Measurements from ENCODE around the gene C11orf42.

Gene C11orf42

DNA sequence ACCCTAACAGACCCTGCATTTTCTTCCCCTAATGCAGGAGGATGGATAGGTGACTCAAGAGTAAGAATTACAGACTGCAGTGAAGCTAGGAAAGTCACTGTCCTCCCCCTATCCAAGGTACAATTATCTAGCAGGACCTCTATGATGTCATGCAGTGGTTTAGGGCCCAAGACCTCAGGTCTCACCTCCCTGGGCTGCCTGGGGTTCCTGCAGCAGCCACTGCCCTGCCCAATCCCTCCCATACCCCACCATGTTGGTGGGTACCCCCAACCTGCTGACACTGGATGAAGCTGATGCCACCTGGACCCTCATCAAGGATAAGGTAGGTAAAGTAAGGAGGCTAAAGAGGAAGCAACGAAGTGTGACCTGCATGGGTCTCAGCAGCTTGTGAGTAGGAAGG is at the start of gene C11orf42:
TSS of gene C11orf42 (plus strand) at position 192 of the 400 bp plus-strand sequence. CDS start at position 251, 59 bp downstream.
- no peak for DNase-seq

DNA sequence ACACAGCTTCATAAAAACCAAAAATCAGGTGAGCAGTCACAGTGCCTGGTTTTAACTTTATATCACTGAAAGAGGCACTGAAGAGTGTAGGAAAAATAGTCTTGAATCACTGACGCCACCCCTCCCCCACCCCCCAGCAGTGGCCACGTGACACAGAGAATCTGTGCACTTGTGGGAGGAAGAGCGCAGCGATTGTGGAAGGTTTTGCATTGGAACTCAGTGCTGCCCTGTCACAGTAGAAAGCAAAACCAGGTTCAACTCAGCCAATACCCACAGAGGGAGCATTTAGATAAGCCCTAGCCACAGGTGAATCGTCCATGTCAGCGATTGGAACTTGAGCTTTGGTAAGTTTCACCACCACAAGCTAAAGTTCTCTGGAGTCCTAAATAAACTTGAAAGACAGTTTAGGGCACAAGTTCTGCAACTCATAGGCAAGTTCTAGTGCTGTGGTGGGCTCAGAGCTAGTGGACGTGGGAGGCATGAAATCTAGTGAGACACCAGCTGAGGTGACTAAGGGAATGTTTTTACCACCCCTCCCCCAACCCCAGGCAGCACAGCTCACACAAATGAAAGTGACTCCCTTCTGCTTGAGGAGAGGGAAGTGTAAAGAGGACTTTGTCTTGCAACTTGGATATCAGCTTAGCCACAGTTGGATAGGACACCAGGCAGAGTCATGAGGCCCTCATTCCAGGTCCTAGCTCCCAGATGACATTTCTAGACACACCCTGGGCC is 48.6 kb upstream of the C11orf42 start:
- DNase-seq: no peak

GRCh38 chr11:6170226-6170625 is 35.1 kb upstream of the C11orf42 start, which contains the start of gene OR52B2:
TSS of gene OR52B2 (minus strand) at chr11:6170326. CDS start at chr11:6170326, 0 bp downstream.
- DNase-seq: no peak

DNA sequence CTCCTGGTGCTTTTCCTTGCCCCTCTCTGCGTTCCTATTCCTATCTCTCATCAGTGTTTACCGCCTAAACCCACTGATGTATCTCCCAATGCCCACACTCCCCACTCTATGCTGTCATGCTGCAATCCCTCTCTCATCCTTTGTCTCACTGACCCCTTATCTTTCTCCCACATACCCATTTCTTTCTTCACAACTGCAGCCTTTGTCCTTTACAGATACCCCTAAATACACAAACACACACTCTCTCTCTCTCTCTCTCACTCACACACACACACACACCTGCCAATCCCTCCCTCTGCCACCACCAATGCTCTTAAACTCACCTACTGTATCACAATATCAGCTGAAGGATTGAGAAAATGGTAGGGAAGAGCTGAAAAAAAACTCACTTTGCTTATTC is 29.9 kb upstream of the C11orf42 start:
- no peak for DNase-seq

- no peak for DNase-seq
Observed at GRCh38 chr11:6191742-6192141, 13.6 kb upstream of the C11orf42 start.

DNA sequence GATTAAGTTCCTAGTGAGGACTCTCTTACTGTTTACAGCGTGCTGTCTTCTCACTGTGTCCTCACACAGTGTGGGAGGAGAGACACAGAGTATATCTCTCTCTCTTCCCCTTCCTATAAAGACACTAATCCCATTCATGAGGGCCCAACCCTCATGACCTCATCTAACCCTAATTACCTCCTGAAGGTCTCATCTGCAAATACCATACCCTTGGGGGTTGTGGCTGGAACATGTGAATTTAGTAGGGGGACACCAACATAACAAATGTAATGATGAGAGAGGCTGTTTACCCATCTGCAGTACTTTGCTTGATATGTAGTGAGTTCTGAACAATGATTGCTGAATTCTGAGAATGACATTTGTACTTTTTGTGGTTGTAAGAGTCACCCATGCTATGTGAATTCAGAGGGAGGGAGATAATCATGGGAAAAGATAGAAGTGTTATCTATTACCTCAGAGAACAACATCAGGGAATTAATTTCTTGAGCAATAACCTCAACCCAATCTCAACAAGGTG is 11.2 kb upstream of the C11orf42 start:
- no peak for DNase-seq

GRCh38 chr11:6196396-6196795 is 9.0 kb upstream of the C11orf42 start:
- no peak for DNase-seq

GRCh38 chr11:6197466-6198200 is 7.7 kb upstream of the C11orf42 start:
- no peak for DNase-seq

DNA sequence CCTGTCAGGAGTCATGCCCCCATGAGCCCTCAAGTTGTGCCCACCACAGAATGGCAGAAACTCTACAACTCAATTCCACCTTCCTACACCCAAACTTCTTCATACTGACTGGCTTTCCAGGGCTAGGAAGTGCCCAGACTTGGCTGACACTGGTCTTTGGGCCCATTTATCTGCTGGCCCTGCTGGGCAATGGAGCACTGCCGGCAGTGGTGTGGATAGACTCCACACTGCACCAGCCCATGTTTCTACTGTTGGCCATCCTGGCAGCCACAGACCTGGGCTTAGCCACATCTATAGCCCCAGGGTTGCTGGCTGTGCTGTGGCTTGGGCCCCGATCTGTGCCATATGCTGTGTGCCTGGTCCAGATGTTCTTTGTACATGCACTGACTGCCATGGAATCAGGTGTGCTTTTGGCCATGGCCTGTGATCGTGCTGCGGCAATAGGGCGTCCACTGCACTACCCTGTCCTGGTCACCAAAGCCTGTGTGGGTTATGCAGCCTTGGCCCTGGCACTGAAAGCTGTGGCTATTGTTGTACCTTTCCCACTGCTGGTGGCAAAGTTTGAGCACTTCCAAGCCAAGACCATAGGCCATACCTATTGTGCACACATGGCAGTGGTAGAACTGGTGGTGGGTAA is 6.1 kb upstream of the C11orf42 start, which contains the start of gene OR52W1:
TSS of gene OR52W1 (plus strand) at position 51 of the 637 bp plus-strand sequence. CDS start at position 51, 0 bp downstream.
- no peak for DNase-seq

DNA sequence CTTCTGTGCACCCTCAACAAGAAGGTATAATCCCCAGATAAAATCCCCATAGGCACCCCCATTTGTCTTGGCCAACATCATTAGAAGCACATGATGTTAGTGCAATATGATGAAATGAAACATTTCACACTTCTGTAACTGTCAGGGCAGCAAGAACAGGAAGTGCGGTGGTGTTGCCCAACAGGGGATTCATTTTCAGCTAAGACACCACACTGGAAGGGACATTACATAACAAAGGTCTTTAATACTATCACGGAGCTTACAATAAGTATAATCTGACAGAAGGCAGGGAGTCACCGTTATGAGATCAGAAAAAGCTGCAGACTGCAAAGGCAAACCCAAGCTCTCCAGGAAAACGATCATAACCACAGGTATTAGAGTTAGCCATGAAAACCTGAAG is 4.4 kb upstream of the C11orf42 start:
- peak; percentile 83 for DNase-seq

DNA sequence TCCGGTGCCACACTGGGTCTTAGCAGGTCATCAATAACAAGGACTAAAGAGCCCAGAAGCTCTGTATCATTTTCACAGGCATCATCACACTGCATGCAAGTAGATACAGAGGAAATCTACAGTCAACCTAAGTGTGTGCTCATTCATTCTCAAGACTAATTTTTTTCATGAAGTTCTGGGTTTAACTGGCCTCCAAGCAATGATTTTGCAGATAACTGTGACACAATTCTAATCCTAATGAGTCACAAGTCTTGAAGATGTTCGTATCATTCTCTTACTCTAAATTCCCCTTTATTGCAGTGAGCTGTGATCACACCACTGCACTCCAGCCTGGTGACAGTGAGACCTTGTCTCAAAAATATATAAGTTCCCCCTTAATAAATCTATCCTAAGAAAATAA is 3.9 kb upstream of the C11orf42 start:
- DNase-seq: peak; percentile 50

- DNase-seq: no peak
Observed at GRCh38 chr11:6202041-6202440, 3.3 kb upstream of the C11orf42 start.

DNA sequence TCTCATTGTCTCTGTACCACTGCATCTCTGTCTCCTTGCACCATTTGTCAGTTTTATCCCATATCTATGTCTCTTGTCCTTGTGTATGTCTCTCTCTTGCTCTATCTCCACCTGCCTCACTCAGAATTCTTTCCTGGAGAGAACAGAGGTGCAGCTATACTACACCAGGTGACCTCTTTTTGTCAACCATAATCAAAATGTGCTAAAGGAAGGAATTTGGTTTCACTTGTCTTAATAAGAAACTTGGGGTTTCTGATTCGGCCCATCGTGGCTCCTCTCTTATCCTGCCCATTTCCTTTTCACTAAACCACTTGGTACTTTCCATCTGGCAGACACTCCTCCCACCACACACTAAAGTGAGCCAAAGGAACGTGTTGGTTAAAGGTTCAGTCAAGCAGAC is 2.0 kb upstream of the C11orf42 start:
- DNase-seq: no peak

GRCh38 chr11:6204706-6205105 is 651 bp upstream of the C11orf42 start:
- DNase-seq: peak; percentile 71

- DNase-seq: no peak
Observed at GRCh38 chr11:6206456-6207180, 1.3 kb downstream of the C11orf42 start.

DNA sequence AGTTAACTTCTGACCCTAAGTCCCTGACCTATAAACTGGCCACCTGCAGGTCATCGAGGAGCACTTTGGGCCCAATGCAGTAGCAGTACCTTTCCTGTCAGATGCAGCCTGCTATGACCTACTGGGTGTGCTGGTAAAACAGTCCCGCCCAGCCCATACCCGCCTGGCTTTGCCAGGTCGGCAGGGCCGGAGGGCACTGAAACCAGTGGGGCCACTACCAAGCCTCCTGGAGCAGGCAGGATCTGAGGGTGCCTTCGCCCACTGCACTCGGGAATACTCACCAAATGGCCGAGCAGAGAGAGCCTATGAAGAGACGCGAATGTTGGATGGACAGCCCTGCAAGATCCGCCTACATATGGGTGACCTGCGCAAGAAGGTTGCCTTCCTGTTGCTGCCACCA is 4.4 kb downstream of the C11orf42 start:
- no peak for DNase-seq

- DNase-seq: no peak
Observed at GRCh38 chr11:6210274-6210955, 5.1 kb downstream of the C11orf42 start.

- no peak for DNase-seq
Observed at GRCh38 chr11:6214530-6214929, 9.2 kb downstream of the C11orf42 start.

DNA sequence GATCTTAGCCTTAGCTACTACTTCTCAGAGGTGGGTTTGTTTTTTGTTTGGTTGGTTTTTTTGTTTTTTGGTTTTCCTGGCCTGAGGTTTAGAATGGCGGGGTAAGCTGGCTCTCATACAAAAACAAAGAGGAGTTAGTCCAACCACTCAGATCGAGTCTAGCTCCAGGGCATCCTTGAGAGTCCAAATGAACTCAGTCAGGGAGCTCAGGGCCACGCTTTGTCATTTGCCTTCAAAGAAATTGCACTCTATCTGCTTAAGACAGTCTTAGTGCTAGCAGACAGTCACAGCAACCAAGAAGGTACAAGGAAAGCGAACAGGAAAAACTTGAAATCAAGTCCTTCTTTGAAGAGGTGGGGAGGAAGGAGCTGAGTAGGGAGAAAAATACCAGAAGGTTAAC is 11.1 kb downstream of the C11orf42 start:
- no peak for DNase-seq

DNA sequence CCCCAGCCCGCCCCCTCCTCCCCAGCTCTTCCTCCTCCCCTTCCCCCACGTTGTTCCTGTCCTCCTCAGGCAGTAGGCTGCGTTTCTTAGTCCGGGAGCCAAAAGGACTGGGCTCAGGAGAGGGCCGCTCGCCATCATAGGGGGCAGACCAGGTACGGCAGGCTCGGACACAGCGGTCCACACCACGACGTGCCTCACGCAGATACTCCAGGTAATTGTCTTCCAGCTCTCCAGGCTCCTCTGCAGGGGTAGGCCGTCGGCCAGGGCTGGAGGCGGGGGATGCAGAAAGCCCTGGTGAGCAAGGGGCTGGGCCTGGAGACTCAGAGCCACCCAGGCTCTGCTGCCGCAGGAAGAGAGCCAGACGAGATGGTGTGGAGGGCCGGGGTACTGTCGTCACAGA is 12.4 kb downstream of the C11orf42 start:
- DNase-seq: no peak

GRCh38 chr11:6219359-6219758 is 14.0 kb downstream of the C11orf42 start:
- DNase-seq: no peak

DNA sequence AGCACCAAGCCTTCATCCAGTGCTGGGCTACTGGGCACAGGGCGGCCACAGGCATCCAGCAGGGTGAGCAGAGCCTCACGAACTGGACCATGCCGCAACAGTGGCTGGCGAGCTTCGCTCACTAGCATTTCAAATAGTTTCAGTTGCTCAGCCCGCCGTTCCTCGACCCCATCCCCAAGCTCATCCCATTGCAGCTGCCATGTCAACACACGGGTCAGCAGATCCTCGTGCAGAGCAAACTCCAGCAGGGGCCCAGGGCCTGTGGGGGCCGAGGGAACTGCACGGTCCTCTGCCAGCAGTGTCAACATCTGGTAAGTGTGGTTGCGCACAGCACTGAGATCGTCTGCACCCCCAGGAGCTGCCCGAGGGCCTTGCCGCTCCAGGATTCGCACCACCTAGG is 18.5 kb downstream of the C11orf42 start:
- no peak for DNase-seq

Measured in hematopoietic multipotent progenitor cell treated with erythropoietin and hydrocortisone succinate and interleukin-3 and kit ligand, for 6 days (in vitro differentiated cells).